ENCODE results near the gene TERB2.
A peak's percentile ranks its signal among the peaks of the same experiment; 100 is the strongest.
"Not testable (repeated sequence)": the region's sequence is repeated elsewhere in the genome, so short reads cannot be mapped to it uniquely, and the experiment has no call there.

TERB2 gene

GRCh38 chr15:45001180-45001579 lies 44.7 kb downstream of the TERB2 start:
- DNase-seq (ENCODE audit: low read depth in 1 of 2, low spot score in 1 of 2): not testable (repeated sequence)

GRCh38 chr15:45003731-45004410 lies 47.4 kb downstream of the TERB2 start:
- DNase-seq (ENCODE audit: low read depth in 1 of 2, low spot score in 1 of 2): not testable (repeated sequence)

- not testable (repeated sequence) for DNase-seq (ENCODE audit: low read depth in 1 of 2, low spot score in 1 of 2)
These were observed 48.2 kb downstream of the TERB2 start for GRCh38 chr15:45004590-45005175.

- no peak for DNase-seq (ENCODE audit: low read depth in 1 of 2, low spot score in 1 of 2)
These were observed 52.6 kb downstream of the TERB2 start for GRCh38 chr15:45009046-45009445.

GRCh38 chr15:45015114-45015513 lies 58.6 kb downstream of the TERB2 start:
- not testable (repeated sequence) for DNase-seq (ENCODE audit: low read depth in 1 of 2, low spot score in 1 of 2)

- DNase-seq (ENCODE audit: low read depth in 1 of 2, low spot score in 1 of 2): not testable (repeated sequence)
These were observed 63.9 kb downstream of the TERB2 start for GRCh38 chr15:45020222-45020900.

- not testable (repeated sequence) for DNase-seq (ENCODE audit: low read depth in 1 of 2, low spot score in 1 of 2)
These were observed 64.4 kb downstream of the TERB2 start for GRCh38 chr15:45020901-45021259.

GRCh38 chr15:45021348-45021747 lies 64.9 kb downstream of the TERB2 start:
- DNase-seq (ENCODE audit: low read depth in 1 of 2, low spot score in 1 of 2): no peak

- peak; percentile 77 to 80 for DNase-seq (ENCODE audit: low read depth in 1 of 2, low spot score in 1 of 2)
These were observed 66.6 kb downstream of the TERB2 start, which contains the start of gene SORD for GRCh38 chr15:45022871-45023658. TSS of gene SORD (plus strand) at chr15:45023195. CDS start at chr15:45023284, 89 bp downstream.

- DNase-seq (ENCODE audit: low read depth in 1 of 2, low spot score in 1 of 2): no peak
These were observed 67.3 kb downstream of the TERB2 start for GRCh38 chr15:45023659-45024225.

- DNase-seq (ENCODE audit: low read depth in 1 of 2, low spot score in 1 of 2): not testable (repeated sequence)
These were observed 68.2 kb downstream of the TERB2 start for GRCh38 chr15:45024649-45025048.

- DNase-seq (ENCODE audit: low read depth in 1 of 2, low spot score in 1 of 2): not testable (repeated sequence)
These were observed 69.1 kb downstream of the TERB2 start for GRCh38 chr15:45025627-45026026.

- DNase-seq (ENCODE audit: low read depth in 1 of 2, low spot score in 1 of 2): no peak
These were observed 70.2 kb downstream of the TERB2 start for GRCh38 chr15:45026651-45027190.

GRCh38 chr15:45027220-45027619 lies 70.7 kb downstream of the TERB2 start:
- DNase-seq (ENCODE audit: low read depth in 1 of 2, low spot score in 1 of 2): no peak

All from activated T-helper 1 cell treated with anti-CD3 and anti-CD28 coated beads, Interleukin-2, amount 50 U/mL, for 16 hours (primary cell).